GM19193 (cell line): ENCODE results near the gene UBQLN4.
A peak's percentile ranks its signal among the peaks of the same experiment; 100 is the strongest.

Source experiments
- POLR2A ChIP-seq: IDR thresholded peaks from 4 replicates; pipeline ENCODE4 v1.6.1; 2011; ENCODE audit not compliant: insufficient read depth, insufficient read length; ENCODE audit errors: extremely low read depth

UBQLN4 gene

GRCh38 chr1:156052862-156053767 is 483 bp downstream of the UBQLN4 start:
- TF ChIP-seq POLR2A, result no peak

GRCh38 chr1:156051011-156051725 is 2.4 kb downstream of the UBQLN4 start:
- no peak for TF ChIP-seq POLR2A

GRCh38 chr1:156050376-156050775 is 3.2 kb downstream of the UBQLN4 start:
- no peak for TF ChIP-seq POLR2A

- TF ChIP-seq POLR2A, result no peak
These were observed 4.8 kb downstream of the UBQLN4 start for GRCh38 chr1:156048663-156049258.

GRCh38 chr1:156045076-156045475 is 8.5 kb downstream of the UBQLN4 start:
- no peak for TF ChIP-seq POLR2A

GRCh38 chr1:156042828-156043227 is 10.8 kb downstream of the UBQLN4 start:
- no peak for TF ChIP-seq POLR2A

- TF ChIP-seq POLR2A, result no peak
These were observed 20.6 kb downstream of the UBQLN4 start for GRCh38 chr1:156033011-156033410.

GRCh38 chr1:156026588-156026987 is 27.0 kb downstream of the UBQLN4 start:
- no peak for TF ChIP-seq POLR2A

GRCh38 chr1:156025876-156026275 is 27.7 kb downstream of the UBQLN4 start:
- TF ChIP-seq POLR2A, result no peak

GRCh38 chr1:156024801-156025200 is 28.8 kb downstream of the UBQLN4 start:
- no peak for TF ChIP-seq POLR2A

GRCh38 chr1:156021954-156022353 is 31.6 kb downstream of the UBQLN4 start:
- TF ChIP-seq POLR2A, result no peak

- TF ChIP-seq POLR2A, result no peak
These were observed 32.5 kb downstream of the UBQLN4 start for GRCh38 chr1:156021093-156021428.

- TF ChIP-seq POLR2A, result peak; percentile 89
These were observed 33.1 kb downstream of the UBQLN4 start, which contains the start of gene SSR2 for GRCh38 chr1:156020293-156021092. SSR2 (minus strand) TSS chr1:156020951; CDS start chr1:156020167, 784 bp downstream.

GRCh38 chr1:156019946-156020292 is 33.7 kb downstream of the UBQLN4 start:
- no peak for TF ChIP-seq POLR2A

GRCh38 chr1:156014829-156015228 is 38.8 kb downstream of the UBQLN4 start:
- no peak for TF ChIP-seq POLR2A

GRCh38 chr1:156012051-156012817 is 41.4 kb downstream of the UBQLN4 start:
- TF ChIP-seq POLR2A, result no peak
